ENCODE measurements around the gene B3GNT8.
"Not testable (repeated sequence)": the region's sequence is repeated elsewhere in the genome, so short reads cannot be mapped to it uniquely, and the experiment has no call there.

Gene B3GNT8

DNA sequence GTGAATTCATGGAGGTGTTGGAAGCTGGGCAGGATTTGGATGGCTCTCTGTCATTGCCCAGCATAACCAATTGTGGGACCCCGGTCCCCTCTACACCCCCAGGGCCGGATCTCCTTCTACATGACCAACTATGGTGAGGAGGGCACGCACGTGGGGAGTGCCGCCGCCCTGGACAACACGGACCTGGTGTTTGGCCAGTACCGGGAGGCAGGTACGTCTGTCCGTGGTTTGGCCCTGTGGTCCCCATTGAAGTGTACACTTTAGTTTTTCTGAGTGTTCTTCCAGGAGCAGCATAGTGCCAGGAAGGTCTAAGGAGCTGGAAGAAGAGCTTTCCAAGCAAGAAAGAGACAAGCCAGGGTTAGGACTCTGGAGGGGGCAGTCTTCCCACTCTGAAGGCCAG lies 13.2 kb downstream of the B3GNT8 start:
- no peak for DNase-seq

DNA sequence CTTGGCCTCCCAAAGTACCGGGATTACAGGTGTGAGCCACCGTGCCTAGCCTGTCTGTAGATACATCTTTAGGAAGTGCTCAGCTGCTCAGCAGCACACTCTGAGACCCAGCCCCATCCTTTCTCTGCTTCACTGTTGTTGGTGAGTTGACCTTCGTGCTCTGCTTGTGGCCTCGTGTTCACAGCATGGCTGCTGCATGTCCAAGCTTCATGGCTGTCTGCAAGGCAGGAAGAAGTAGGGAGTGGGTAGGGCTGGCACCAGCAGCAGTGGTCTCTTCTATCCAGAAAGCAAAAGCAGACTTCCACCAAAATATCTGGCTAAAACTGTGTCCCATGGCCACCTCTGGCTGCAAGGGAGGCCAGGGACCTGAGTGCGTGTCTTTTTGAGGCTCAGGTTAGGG lies 14.2 kb downstream of the B3GNT8 start:
- DNase-seq = no peak

DNA sequence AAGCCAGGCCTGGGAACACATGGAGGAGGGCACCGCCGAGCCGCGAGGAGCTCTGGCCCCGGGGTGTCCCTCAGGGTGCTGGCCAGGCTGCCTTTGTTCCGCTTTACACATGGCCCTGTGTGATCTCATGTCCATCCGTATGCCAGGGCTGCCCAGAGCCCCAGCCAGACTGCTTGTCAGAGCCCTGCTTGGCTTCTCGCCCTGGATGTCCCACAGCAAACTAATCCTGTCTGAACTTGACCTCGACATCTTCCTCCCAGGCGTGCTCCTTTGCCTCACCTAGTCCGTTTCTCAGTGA lies 15.3 kb downstream of the B3GNT8 start:
- DNase-seq = no peak

DNA sequence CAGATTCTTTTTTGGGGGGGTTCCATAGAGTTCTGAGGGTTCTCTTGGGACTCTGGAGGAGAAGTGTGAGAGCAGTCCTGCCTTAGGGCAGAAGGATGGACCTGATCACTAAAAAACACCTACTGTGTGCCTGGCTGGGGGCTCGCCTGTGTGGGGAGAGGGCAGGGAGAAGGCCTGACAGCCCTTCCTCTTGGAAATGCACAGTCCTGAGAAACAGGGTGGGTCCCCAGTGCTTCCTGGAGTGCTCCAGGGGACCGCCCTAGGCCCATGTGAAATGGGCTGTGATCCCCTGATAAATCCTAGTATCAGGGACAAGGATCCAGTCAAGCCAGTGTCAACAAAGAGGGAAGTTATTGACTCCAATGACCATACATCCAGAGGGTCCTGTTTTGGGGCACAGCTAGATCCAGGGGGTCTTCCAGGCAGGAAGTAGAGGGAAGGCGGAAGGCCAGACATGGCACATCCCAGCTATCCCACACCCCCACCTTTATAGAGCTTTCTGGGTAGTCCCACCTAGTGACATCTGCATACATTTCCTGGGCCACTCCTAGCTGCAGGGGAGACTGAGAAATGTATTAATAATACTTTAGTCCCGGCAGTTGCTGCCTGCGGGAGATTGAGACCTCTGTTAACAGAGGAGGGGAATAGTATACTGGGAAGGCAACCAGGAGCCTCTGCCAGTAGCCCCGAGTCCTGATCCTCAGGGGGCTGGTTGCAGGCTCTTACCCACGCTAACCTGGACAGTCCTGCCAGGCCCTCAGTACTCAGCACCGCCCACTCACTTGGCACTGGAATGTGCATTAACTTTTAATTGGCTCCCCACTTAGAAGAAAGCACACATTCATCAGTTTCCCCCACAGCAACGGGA lies 15.8 kb downstream of the B3GNT8 start:
- no peak for DNase-seq

DNA sequence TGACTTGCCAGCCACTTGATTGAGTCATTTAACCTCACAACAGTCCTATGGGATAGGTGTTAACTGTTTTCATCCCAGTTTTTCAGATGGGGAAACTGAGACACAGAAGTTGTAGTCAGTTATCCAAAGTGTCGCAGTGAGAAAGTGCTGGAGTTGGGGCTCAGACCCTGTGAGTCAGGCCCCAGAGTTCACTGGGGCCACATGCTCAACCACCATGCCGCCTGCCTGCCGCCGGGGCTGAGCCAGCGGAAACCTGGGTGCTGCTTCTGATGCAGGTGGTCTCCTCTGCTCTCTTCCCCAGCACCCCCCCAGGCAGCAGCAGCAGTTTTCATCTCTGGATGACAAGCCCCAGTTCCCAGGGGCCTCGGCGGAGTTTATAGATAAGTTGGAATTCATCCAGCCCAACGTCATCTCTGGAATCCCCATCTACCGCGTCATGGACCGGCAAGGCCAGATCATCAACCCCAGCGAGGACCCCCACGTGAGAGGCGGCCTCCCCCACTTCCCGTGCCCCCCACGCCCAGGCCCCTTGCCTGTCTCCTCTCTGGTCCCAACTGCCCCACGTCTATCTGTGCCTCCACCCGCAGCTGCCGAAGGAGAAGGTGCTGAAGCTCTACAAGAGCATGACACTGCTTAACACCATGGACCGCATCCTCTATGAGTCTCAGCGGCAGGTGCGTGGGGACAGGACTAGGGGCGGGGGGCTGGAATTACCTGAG lies 16.7 kb downstream of the B3GNT8 start:
- DNase-seq = no peak

DNA sequence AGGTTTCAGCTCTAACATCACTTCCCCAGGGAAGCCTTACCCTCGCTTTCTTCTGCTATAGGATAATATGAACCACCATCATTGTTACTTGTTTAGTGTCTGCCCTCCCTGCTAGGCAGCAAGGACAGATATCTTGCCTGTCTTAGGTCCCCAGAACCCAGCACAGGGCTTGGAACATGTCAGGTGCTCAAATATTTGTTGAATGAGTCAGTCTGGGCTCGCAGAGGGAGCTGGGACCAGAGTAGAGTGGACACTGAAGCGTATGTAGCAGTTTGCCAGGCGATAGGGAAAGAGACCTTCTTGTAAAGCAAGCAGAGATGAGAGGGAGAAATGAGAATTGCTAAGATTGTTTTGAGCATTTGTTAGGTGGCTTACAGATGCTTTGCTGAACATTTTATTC lies 17.9 kb downstream of the B3GNT8 start:
- DNase-seq = no peak

DNA sequence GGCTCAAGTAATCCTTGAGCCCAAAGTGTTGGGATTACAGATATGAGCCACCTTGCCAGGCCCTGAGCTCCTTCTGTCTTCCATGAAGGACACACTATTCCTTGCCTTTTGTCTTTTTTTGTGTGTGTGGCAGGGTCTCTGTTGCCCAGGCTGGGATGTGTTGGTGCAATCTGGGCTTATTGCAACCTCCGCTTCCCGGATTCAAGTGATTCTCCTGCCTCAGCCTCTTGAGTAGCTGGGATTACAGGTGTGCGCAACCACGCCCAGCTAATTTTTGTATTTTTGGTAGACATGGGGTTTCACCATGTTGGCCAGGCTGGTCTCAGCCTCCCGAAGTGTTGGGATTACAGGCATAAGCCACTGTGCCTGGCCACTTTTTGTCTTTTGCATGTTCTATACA lies 18.3 kb downstream of the B3GNT8 start:
- not testable (repeated sequence) for DNase-seq

DNA sequence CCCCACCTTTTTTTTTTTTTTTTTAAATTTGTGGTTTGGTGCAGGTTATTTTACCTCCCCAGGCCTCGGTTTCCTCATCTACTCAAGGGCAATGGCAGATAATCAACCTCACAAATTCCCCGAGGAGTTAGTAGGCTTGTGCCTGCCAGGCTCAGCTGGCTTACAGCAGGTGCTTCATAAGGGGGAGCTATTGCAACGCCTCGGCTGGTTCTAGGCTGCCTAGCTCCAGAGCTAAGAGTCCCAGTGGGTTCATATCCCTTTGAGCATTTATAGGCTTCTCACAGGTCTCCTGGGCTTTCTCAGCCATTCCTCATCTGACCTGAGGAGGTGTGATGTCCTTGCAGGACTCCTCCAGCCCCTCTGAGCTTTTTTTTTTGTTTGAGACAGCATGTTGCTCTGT lies 18.9 kb downstream of the B3GNT8 start:
- DNase-seq = peak; percentile 21

DNA sequence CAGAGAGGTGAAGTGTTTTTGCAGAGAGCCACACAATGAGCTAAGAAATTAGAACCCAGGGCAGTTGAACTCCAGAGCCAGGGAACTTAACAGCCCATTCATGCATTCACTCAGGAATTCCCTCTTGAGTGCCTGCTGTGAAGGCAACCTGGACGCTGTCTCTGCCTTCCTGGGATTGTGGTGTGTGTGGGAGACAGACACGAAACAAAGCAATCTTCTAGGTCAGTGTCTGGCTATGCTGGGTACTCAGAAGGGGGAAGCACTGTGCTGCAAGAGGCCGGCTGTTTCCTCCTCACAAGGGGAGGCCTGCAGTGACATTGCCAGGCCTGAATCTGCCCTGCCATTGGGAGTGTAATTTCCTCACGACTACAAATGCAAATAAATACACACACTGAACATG lies 19.9 kb downstream of the B3GNT8 start:
- no peak for DNase-seq

DNA sequence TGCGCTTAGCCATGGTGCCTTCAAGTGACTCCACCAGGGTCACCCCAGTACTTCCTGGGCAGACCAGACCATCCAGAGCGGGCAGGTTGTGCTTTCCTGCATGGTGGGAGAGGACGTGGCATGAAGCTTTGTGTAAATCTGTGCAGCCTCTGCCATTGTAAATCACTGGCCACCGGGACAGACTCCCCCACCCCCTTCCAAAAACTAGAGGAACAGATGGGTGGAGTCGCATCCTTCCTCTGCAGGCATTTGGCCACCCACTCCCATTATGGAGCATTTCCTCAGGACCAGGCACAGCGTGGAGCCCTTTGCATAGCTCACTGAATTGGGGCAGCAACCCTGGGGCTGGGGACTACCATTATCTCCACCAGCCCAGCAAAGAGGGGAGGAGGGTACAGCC lies 21.4 kb downstream of the B3GNT8 start:
- DNase-seq = no peak

DNA sequence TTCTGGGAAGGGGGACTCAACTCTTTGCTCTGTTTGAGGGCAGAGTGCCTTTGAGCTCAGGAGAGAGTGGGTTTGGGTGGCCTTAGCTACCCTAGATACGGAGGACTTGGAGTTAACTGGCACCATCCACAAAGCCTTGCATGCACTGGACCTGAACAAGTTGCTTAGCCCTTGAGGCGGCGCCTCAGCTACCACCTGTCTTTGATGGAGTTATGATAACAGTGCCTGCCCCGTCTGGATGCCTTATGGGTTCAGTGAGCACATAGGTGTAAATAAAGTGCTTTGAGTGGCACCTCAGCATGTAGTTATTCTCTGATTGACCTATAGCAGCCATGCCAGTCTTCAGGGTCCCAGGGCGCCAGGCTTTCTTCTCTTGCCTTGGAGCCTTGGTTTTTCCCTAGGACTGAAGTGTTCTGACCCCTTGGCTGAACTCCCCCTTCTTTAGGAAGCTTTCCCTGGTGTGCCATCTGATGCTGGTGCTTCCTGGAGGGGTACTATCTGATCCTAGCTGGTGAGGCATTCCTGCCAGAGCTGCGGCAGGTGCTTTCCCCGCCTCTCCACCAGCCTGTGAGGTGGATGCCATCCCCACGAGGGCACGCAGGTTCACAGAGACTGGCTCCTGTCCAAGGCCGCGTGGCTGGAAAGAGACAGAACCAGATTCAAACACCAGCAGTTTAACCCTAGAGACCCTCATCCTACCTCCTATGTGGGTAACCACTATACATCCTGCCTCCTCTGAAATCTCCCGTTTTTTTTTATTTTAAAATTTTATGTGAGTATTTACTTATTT lies 23.8 kb downstream of the B3GNT8 start:
- no peak for DNase-seq

DNA sequence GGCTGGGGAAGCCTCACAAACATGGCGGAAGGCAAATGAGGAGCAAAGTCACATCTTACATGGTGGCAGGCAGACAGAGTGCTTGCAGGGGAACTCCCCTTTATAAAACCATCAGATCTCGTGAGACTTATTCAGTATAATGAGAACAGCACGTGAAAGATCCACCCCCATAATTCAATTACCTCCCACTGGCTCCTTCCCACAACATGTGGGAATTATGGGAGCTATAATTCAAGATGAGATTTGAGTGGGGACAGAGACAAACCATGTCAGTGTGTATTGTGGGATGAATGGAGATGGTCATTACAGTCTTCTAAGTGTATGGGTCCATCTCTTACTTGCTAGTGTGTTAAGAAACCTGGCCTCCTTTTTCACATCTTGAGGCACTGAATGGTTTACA lies 25.2 kb downstream of the B3GNT8 start:
- DNase-seq = peak; percentile 19

DNA sequence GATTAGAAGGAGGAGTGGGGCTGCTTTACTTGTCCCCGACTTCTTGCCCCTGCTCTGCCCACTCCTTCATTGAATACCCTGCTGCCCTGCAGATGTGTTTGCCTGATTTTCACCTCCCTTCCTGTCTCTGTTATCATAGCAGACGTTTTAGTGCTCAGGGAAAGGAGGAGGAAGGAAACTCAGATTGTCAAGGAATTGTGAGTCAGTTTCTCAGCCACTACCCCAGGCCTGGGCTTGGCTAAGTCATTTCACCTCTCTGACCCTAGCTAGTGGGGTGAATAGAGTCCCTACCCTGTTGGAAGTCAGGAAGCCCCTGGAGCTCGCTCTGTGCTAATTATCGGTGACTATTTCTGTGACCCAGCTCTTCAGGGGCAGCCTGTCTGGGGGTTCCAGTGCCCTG lies 25.7 kb downstream of the B3GNT8 start:
- no peak for DNase-seq

DNA sequence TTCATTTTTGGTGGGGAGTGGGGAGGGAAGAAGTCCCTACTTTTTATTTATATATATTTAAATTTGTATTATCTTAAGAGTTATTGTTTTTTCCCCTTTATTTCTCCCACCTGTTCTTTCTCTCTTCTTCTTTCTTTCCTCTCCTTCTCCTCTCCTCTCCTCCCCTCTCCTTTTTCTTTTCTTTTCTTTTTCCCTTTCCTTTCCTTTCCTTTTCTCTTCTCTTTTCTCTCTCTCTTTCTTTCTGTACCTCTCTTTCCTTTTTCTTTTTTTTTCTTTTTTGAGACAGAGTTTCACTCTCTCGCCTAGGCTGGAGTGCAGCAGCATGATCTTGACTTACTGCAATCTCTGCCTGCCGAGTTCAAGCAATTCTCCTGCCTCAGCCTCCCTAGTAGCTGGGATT lies 27.6 kb downstream of the B3GNT8 start:
- no peak for DNase-seq

DNA sequence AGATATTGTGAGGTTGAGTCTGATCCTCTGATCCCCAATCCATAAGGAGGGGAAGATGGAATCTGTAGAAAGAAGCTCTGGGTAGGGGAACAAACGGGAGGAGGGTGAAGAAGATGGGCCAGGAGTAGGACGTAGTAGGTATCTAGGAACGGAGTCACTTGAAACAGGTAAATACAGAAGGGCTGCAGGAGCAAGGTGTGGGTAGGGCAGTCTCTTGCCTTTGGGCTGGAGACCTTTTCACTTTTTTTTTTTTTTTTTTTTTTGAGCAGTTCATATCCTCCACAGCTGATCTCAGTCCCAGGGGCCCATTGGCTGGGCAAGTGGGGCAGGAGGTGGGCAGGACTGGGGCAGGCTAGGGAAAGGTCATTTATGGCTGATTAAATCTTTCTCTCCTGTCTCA lies 28.1 kb downstream of the B3GNT8 start:
- DNase-seq = no peak

DNA sequence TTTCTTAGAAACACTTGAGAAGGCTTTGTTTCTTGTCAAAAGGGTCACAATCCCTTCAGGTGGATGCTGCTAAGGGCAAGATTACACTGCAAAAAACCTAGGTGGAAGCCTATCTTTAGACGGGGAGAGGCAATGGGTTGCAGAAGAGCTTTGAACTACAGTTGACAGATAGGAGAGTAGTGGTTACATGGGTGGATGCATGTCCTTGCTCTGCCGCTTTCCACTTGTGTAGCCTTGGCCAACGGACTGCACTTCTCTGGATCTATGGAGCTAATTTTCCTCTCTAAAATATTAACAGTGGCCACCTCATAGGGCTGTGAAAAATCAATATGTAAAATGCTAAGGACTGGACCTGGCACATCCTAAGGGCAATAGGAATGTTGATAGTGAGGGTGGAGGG lies 28.6 kb downstream of the B3GNT8 start:
- no peak for DNase-seq

DNA sequence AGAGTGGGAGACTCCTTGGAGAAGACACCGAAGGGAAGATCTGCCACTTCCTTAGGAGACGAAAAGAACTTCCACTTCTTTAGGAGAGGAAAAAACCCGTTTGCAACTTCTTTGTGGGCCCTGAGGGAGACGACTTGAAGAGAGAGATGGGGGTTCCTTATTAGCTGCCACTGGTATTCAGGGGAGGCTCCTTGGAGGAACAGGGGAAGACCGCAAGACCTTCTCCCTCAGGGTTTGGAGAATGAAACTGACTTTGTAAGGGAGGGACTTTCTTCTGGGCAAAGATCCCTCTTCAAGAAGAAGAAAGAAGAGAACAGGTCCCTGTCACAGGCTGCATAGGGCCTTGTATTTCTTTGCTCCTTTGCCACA lies 29.1 kb downstream of the B3GNT8 start:
- DNase-seq = peak; percentile 49

DNA sequence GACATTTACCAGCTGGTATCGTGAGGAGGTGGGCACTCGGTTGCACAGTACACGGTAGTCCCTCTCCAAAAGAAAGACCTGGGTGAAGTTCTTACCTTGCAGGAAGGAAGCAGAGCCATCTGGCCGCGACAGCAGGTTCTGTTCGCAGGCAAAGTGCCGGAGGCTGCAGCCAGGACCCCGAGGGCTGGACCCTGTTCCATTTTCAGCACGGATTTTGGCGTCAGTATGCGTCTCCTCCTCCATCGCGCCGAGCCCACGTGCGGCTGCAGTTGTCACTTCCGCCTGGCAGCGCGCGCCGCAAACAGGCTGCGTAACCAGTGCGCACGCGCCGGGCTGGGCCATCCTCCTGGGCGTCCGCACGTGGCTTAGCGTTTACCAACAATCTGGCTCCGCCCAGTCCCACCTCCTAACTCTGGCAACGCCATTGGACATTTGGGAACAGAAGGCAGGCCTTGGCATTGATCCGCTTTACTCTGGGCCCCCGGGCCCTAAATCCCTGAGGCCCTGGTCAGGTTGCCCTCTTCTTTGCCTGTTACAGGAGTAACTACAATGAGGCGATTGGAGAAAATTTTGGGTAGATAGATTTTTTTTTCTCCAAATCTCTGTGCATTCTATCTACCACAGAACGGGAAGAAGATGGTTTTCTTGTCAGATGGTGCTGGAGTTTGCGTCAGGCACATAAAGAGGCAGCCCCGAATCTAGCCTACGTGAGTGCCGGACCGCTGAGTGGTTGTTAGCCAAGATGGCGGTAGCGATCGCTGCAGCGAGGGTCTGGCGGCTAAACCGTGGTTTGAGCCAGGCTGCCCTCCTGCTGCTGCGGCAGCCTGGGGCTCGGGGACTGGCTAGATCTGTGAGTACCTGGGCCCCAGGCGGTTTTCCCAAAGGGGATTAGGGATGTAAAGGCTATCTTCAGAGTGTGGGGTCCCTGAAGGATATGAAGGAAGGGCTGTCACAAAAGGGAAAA lies 29.8 kb downstream of the B3GNT8 start, which contains the start of the genes BCKDHA and EXOSC5:
Gene BCKDHA, plus strand, starts transcription at position 733 of the 964 bp plus-strand sequence. Its CDS starts 10 bp downstream, at position 743.
Gene EXOSC5, minus strand, starts transcription at position 274 of the 964 bp plus-strand sequence. Its CDS starts 31 bp downstream, at position 243.
- DNase-seq = peak; percentile 100

DNA sequence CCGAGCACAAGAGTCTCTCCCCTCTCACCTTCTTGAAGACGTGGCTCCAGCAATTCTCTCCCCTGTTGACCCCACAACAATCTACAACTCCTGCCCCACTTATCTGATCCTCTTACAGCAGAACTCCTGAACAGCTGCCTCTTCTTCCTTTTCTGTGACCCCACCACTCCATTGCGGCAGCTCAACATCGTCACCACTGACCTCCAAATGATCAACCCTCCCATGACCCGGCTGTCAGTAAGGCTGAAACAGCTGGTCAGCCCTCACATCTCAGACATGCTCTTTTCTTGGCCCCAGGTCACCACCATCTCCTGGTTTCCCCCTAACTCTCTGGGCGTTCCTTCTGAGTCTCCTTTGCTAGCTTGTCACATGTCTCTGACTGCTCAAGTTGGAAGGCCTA lies 31.8 kb downstream of the B3GNT8 start:
- DNase-seq = no peak

DNA sequence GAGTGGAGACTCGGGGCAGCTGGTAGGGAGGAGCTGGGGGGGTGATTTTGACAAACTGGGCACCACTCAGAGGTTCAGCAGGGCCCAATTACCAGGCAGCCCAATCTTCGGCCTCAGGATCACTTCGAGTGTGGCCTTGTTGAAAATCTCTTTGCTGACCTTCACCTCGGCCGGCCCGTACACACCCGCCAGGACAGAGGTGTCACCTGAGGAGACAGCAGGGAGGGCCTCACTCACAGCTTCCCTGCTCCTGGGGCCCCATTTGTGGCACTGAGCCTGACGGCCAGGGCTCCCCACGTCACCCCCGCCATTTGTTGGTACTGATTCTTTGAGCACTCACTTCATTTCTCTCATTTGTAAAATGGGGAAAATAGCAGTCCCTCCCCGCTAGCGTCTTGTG lies 34.4 kb downstream of the B3GNT8 start:
- DNase-seq = no peak

DNA sequence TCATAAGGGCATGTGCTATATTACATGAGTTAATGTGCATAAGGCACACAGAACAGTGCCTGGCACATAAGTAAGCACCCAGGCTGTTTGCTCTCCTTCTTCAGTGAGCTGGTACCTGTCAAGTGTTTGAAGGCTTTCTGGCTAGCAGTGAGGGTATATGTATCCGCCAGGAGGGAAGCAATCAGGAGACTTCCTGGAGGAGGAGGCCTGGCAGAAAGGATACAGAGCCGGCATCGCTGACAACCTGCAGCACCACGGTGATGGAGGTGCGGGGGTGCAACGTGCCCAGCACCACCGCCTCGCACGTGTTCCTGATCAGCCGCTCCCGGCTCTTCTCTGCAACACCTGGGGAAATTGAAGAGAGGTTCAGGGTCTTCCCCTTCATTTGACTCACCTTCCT lies 35.6 kb downstream of the B3GNT8 start:
- DNase-seq = no peak

DNA sequence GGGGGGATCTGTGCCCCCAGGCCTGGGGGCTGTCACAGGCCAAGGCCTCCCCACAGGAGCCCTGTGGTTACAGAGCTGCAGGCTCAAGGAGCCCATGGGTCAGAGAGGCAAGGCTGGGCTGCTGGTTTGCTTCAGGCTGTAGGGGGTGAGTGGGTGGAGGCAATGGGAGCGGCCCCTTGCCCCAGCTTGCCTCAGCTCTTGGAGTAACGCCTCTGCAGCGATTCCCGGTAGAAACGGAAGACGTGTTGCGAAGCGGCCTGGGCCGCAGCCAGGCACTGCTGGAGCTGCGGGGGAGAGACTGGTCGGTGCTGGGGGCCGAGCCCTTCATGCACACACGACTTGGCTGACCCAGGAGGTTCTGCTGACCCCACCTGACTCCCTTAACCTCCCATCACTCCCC lies 40.7 kb downstream of the B3GNT8 start:
- DNase-seq = no peak

Data from NCI-H82 (cell line).